Endodermal cell (in vitro differentiated cells): Measurements from ENCODE around the gene GPATCH4. TPM values are rescaled to one million over a fixed set of nuclear protein-coding genes. Genes with fewer than 3 reads are reported as not detected.

Source experiments
- DNase-seq: peaks from one replicate; pipeline ENCODE4 v3.0.0-alpha.2; 2017
- H3K27ac ChIP-seq: 2 replicates; pipeline ENCODE4 v1.5.1; 2013; ENCODE audit warnings: mild to moderate bottlenecking, low read depth, low read length, moderate library complexity
- H3K27me3 ChIP-seq: 2 replicates; pipeline ENCODE4 v1.6.1; 2013; ENCODE audit warnings: mild to moderate bottlenecking, low read length, moderate library complexity; ENCODE audit not compliant: insufficient read depth, control insufficient read depth, poor library complexity, severe bottlenecking
- H3K36me3 ChIP-seq: 2 replicates; pipeline ENCODE4 v1.7.0; 2013; ENCODE audit warnings: mild to moderate bottlenecking, low read length, moderate library complexity; ENCODE audit not compliant: control insufficient read depth, insufficient read depth
- H3K4me1 ChIP-seq: one replicate; pipeline ENCODE4 v1.7.0; 2013; ENCODE audit warnings: low read length; ENCODE audit not compliant: control insufficient read depth, insufficient read depth
- H3K4me3 ChIP-seq: 2 replicates; pipeline ENCODE4 v1.5.1; 2013; ENCODE audit warnings: mild to moderate bottlenecking, low read length, moderate library complexity
- H3K9ac ChIP-seq: 2 replicates; pipeline ENCODE4 v1.6.1; 2013; ENCODE audit warnings: mild to moderate bottlenecking, low read length, moderate library complexity; ENCODE audit not compliant: poor library complexity, severe bottlenecking; ENCODE audit errors: extremely low read depth
- H3K9me3 ChIP-seq: 2 replicates; pipeline ENCODE4 v1.6.1; 2013; ENCODE audit warnings: mild to moderate bottlenecking, low read length, moderate library complexity; ENCODE audit not compliant: control insufficient read depth
- H3K27ac Mint-ChIP-seq: 2 replicates; pipeline ENCODE4 v1.8.0; 2020; ENCODE audit warnings: mixed read lengths
- H3K27me3 Mint-ChIP-seq: 2 replicates; pipeline ENCODE4 v1.8.0; 2021; ENCODE audit warnings: mild to moderate bottlenecking, mixed read lengths; ENCODE audit not compliant: insufficient read depth
- H3K36me3 Mint-ChIP-seq: 2 replicates; pipeline ENCODE4 v1.8.0; 2020; ENCODE audit warnings: low read depth, mixed read lengths
- H3K4me1 Mint-ChIP-seq: 2 replicates; pipeline ENCODE4 v1.8.0; 2020; ENCODE audit warnings: mixed read lengths
- H3K4me3 Mint-ChIP-seq: 2 replicates; pipeline ENCODE4 v1.8.0; 2020; ENCODE audit warnings: mild to moderate bottlenecking, moderate library complexity, mixed read lengths
- H3K9me3 Mint-ChIP-seq: 2 replicates; pipeline ENCODE4 v1.8.0; 2020; ENCODE audit warnings: mild to moderate bottlenecking, mixed read lengths
- WGBS, 2 experiments: methylation state at CpG; one replicate each; pipeline versions ENCODE4 v1.1.5 to v1.1.7; 2013; ENCODE audit warnings: missing lambda C conversion rate in 2 of 2, mixed read lengths in 1 of 2; ENCODE audit not compliant: insufficient coverage in 1 of 2, insufficient read length in 1 of 2; 5-methylcytosine and 5-hydroxymethylcytosine counted together
- total RNA-seq, 2 donors: library from RNA; stranded (reverse); fragmentation: NEBNext Ultra II Directional in 1 of 2; extraction: Animal tissue kit (Norgen Biotek cat#: 25700) in 1 of 2; gene quantifications; 2 replicates in 1 of 2; 3 replicates in 1 of 2; pipeline ENCODE4 v1.2.1, GENCODE V29; 2021
- TF ChIP-seq, protein P1 (sequence below): fragments of 200-600 bp; sonication (generic); conservative IDR thresholded peaks from 2 replicates; pipeline ENCODE4 v1.5.0; 2021; ENCODE audit warnings: antibody characterized with exemption, mild to moderate bottlenecking

GPATCH4 gene
- total RNA-seq, 2 donors from 2014 or later: 23.0 to 34.4 TPM

DNA sequence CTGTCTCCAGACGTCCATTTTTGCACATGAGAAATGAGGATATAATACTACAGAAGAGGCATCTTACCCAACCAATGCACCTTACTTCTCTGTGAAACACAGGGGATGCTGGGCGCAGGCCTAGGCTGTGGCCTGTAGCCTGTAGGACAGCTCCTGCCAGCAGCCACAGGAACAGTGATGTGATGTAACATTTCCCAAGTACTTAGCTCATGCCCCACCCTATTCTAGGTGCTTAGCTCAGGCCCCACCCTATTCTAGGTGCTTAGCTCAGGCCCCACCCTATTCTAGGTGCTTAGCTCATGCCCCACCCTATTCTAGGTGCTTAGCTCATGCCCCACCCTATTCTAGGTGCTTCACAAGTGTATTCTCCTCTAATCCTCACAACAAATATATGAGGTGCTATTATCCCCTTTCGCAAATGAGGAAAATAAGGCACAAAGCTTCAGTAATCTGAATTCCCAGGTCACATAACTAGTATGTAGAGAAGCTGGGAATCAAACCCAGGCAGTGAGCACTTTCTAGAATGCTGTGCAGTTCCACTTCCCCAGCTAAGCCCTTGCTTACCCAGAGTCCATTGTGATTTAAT, 14.3 kb downstream of the GPATCH4 start:
- Mint-ChIP-seq H3K4me3 (no peak overlapping the region), H3K36me3 (no peaks in the 10 kb centered on the region), H3K27ac (no peak overlapping the region), H3K9me3 (no peaks in the 10 kb centered on the region), H3K4me1 (peaks cover 10% of the 10 kb centered on the region), H3K27me3 (peaks cover 7% of the 10 kb centered on the region)
- 85 to 96% methylated on average over 3 of the region's 3 CpGs for WGBS, 2 experiments
- no peaks in the 10 kb centered on the region for H3K4me1 ChIP-seq
- no peaks in the 10 kb centered on the region for H3K9me3 ChIP-seq
- H3K27me3 ChIP-seq: no peaks in the 10 kb centered on the region
- H3K36me3 ChIP-seq: no peaks in the 10 kb centered on the region
- no peak overlapping the region for H3K4me3 ChIP-seq
- H3K27ac ChIP-seq: no peak overlapping the region
- no peak overlapping the region for H3K9ac ChIP-seq
- TF ChIP-seq, protein P1, sequence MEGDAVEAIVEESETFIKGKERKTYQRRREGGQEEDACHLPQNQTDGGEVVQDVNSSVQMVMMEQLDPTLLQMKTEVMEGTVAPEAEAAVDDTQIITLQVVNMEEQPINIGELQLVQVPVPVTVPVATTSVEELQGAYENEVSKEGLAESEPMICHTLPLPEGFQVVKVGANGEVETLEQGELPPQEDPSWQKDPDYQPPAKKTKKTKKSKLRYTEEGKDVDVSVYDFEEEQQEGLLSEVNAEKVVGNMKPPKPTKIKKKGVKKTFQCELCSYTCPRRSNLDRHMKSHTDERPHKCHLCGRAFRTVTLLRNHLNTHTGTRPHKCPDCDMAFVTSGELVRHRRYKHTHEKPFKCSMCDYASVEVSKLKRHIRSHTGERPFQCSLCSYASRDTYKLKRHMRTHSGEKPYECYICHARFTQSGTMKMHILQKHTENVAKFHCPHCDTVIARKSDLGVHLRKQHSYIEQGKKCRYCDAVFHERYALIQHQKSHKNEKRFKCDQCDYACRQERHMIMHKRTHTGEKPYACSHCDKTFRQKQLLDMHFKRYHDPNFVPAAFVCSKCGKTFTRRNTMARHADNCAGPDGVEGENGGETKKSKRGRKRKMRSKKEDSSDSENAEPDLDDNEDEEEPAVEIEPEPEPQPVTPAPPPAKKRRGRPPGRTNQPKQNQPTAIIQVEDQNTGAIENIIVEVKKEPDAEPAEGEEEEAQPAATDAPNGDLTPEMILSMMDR: no peak
- no peak for DNase-seq

- DNase-seq: no peak
- no peaks in the 10 kb centered on the region for H3K36me3 Mint-ChIP-seq
- Histone ChIP-seq H3K9ac (no peak overlapping the region), H3K27me3 (no peaks in the 10 kb centered on the region), H3K9me3 (no peaks in the 10 kb centered on the region), H3K4me1 (no peaks in the 10 kb centered on the region), H3K4me3 (no peak overlapping the region), H3K27ac (no peak overlapping the region), H3K36me3 (no peaks in the 10 kb centered on the region)
- H3K27ac Mint-ChIP-seq: no peak overlapping the region
- no peak overlapping the region for H3K4me3 Mint-ChIP-seq
- TF ChIP-seq, protein P1: no peak
- H3K27me3 Mint-ChIP-seq: peaks cover 7% of the 10 kb centered on the region
- peaks cover 10% of the 10 kb centered on the region for H3K4me1 Mint-ChIP-seq
- 71 to 83% methylated on average over 2 to 4 of the region's 4 CpGs for WGBS, 2 experiments
- H3K9me3 Mint-ChIP-seq: no peaks in the 10 kb centered on the region
Observed at GRCh38 chr1:156586323-156586722, 15.0 kb downstream of the GPATCH4 start.

DNA sequence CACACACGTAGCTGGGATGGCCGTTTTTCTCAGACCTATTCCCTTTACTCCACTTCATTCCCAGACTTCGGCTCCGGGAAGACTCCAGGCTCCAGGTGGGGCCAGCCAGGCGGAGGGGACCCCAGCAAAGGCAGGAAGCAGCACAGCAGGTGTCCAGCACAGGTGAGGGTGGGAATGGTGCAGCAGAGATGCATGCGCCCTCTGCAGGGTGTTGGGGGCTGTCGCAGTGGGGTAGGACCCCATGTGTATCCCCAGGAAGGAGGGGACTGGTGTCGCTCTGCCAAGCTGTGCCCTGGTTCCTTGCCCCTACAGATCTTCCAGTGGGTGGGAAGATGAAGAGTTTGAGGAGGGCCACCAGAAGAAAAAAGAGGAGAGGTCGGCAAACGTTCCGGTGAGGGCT, 16.5 kb downstream of the GPATCH4 start:
- H3K27ac Mint-ChIP-seq: no peak overlapping the region
- peak; percentile 88 for DNase-seq
- peaks cover 8% of the 10 kb centered on the region for H3K4me1 Mint-ChIP-seq
- no peaks in the 10 kb centered on the region for H3K4me1 ChIP-seq
- TF ChIP-seq, protein P1: peak; percentile 78
- H3K27me3 Mint-ChIP-seq: peaks cover 7% of the 10 kb centered on the region
- peak overlapping the region; percentile 7 for H3K4me3 Mint-ChIP-seq
- H3K27ac ChIP-seq: no peak overlapping the region
- no peaks in the 10 kb centered on the region for H3K27me3 ChIP-seq
- no peaks in the 10 kb centered on the region for H3K9me3 ChIP-seq
- H3K36me3 ChIP-seq: no peaks in the 10 kb centered on the region
- H3K36me3 Mint-ChIP-seq: no peaks in the 10 kb centered on the region
- no peaks in the 10 kb centered on the region for H3K9me3 Mint-ChIP-seq
- no peak overlapping the region for H3K9ac ChIP-seq
- WGBS, 2 experiments: 62% methylated on average over 11 of the region's 11 CpGs; no CpG with 5 or more reads in 1 of the 2 experiments
- no peak overlapping the region for H3K4me3 ChIP-seq
